A673 (cell line): ENCODE data around the gene GPD2. TPM values are rescaled to one million over a fixed set of nuclear protein-coding genes. Genes with fewer than 3 reads are reported as not detected.
A peak's percentile ranks its signal among the peaks of the same experiment; 100 is the strongest.

Source experiments
- BruUV-seq: library from RNA; stranded (reverse); fragments of 400-500 nt; replicated peaks from 2 replicates; lab custom pipeline; 2021; lab: Mats Ljungman, UMichigan
- CTCF ChIA-PET: fragments of 300-600 bp; sonication (Branson Sonifier 250); formaldehyde crosslinking; loops from one replicate; lab custom pipeline; 2022; ENCODE audit warnings: antibody characterized with exemption; lab: Charles Lee
- POLR2A ChIA-PET: fragments of 300-600 bp; sonication (Branson Sonifier 250); formaldehyde crosslinking; loops from one replicate; lab custom pipeline; 2022; ENCODE audit warnings: antibody characterized with exemption; ENCODE audit not compliant: low non-redundant PET; lab: Charles Lee
- DNase-seq: peaks from one replicate; pipeline ENCODE4 v3.0.0-alpha.2; 2015; ENCODE audit warnings: low spot score
- H3K27ac ChIP-seq: fragments of 200-600 bp; sonication (generic); 2 replicates; pipeline ENCODE4 v1.5.1; 2016; ENCODE audit warnings: mixed run types, low read depth, mild to moderate bottlenecking, mixed read lengths, antibody characterized with exemption, low read length; ENCODE audit not compliant: poor library complexity, severe bottlenecking
- H3K27me3 ChIP-seq: fragments of 200-600 bp; sonication (generic); replicated peaks from 2 replicates; pipeline ENCODE4 v1.6.1; 2017; ENCODE audit warnings: mixed run types, low read depth, mild to moderate bottlenecking, mixed read lengths, antibody characterized with exemption, low read length; ENCODE audit not compliant: insufficient read depth, poor library complexity
- H3K36me3 ChIP-seq: fragments of 200-600 bp; sonication (generic); 2 replicates; pipeline ENCODE4 v1.6.1; 2016; ENCODE audit warnings: mixed run types, mild to moderate bottlenecking, mixed read lengths, antibody characterized with exemption, low read length; ENCODE audit not compliant: insufficient read depth, poor library complexity, severe bottlenecking
- H3K4me1 ChIP-seq: fragments of 200-600 bp; sonication (generic); 2 replicates; pipeline ENCODE4 v1.6.1; 2017; ENCODE audit warnings: mixed run types, mild to moderate bottlenecking, mixed read lengths, antibody characterized with exemption, low read length; ENCODE audit not compliant: insufficient read depth, poor library complexity, severe bottlenecking
- H3K4me3 ChIP-seq: fragments of 200-600 bp; sonication (generic); 2 replicates; pipeline ENCODE4 v1.5.1; 2016; ENCODE audit warnings: low read depth, mixed run types, mild to moderate bottlenecking, mixed read lengths, low read length; ENCODE audit not compliant: poor library complexity, severe bottlenecking
- H3K9me3 ChIP-seq: fragments of 200-600 bp; sonication (generic); 2 replicates; pipeline ENCODE4 v1.6.1; 2016; ENCODE audit warnings: mixed run types, low read depth, mild to moderate bottlenecking, mixed read lengths, antibody characterized with exemption, low read length; ENCODE audit not compliant: poor library complexity, severe bottlenecking
- CTCF ChIP-seq: fragments of 300-800, 200-600 bp; sonication (generic); conservative IDR thresholded peaks from 2 replicates; pipeline ENCODE4 v1.5.1; 2017; ENCODE audit warnings: low read depth, mild to moderate bottlenecking, antibody characterized with exemption, low read length, moderate library complexity, mixed read lengths
- EZH2 ChIP-seq: fragments of 200-600 bp; sonication (generic); IDR thresholded peaks from 2 replicates; pipeline ENCODE4 v1.6.1; 2017; ENCODE audit warnings: borderline replicate concordance, low read depth, mild to moderate bottlenecking, mixed read lengths, antibody characterized with exemption, low read length; ENCODE audit not compliant: poor library complexity, severe bottlenecking
- intact Hi-C: fragments of 100-400 bp; cut with micrococcal nuclease; formaldehyde crosslinking; loops from one replicate; pipeline ENCODE4 v1.10.0; 2022; ENCODE audit not compliant: unreplicated experiment
- total RNA-seq: library from RNA; stranded (reverse); gene quantifications from 2 replicates; pipeline ENCODE4 v1.2.3, GENCODE V29; 2021

The GPD2 gene
- total RNA-seq, 1 experiment from 2014 or later, result 39.4 TPM

- DNase-seq, result peak; percentile 3
- intact Hi-C loops, result no loop called here
- BruUV-seq, result no TSS peak
- no peaks in the 10 kb centered on the region for H3K27me3 ChIP-seq
- no peak overlapping the region for H3K27ac ChIP-seq
- no peaks in the 10 kb centered on the region for H3K36me3 ChIP-seq
- no peaks in the 10 kb centered on the region for H3K4me1 ChIP-seq
- TF ChIP-seq EZH2 (no peak), CTCF (no peak)
- POLR2A ChIA-PET, result no interaction called here
- no peaks in the 10 kb centered on the region for H3K9me3 ChIP-seq
- no peak overlapping the region for H3K4me3 ChIP-seq
- CTCF ChIA-PET, result no interaction called here
These were observed 30.6 kb upstream of the GPD2 start for GRCh38 chr2:156405586-156405985.

- DNase-seq, result no peak
- H3K9me3 ChIP-seq, result no peaks in the 10 kb centered on the region
- POLR2A ChIA-PET, result no interaction called here
- H3K27ac ChIP-seq, result no peak overlapping the region
- CTCF ChIA-PET, result no interaction called here
- H3K4me1 ChIP-seq, result no peaks in the 10 kb centered on the region
- H3K27me3 ChIP-seq, result no peaks in the 10 kb centered on the region
- intact Hi-C loops, result no loop called here
- TF ChIP-seq EZH2 (no peak), CTCF (no peak)
- H3K4me3 ChIP-seq, result no peak overlapping the region
- no TSS peak for BruUV-seq
- no peaks in the 10 kb centered on the region for H3K36me3 ChIP-seq
These were observed 24.3 kb upstream of the GPD2 start for GRCh38 chr2:156411835-156412234.

- POLR2A ChIA-PET, result no interaction called here
These were observed 14.3 kb upstream of the GPD2 start for GRCh38 chr2:156421851-156422250.

More at GRCh38 chr2:156421851-156422250, 14.3 kb upstream of the GPD2 start:
- DNase-seq, result no peak
- intact Hi-C loops, result no loop called here
- Histone ChIP-seq H3K4me1 (no peaks in the 10 kb centered on the region), H3K9me3 (peaks cover 8% of the 10 kb centered on the region), H3K36me3 (no peaks in the 10 kb centered on the region), H3K27me3 (no peaks in the 10 kb centered on the region), H3K4me3 (no peak overlapping the region), H3K27ac (no peak overlapping the region)
- TF ChIP-seq CTCF (no peak), EZH2 (no peak)
- no TSS peak for BruUV-seq
- CTCF ChIA-PET, result no interaction called here
